GM12865 (cell line): Measurements from ENCODE around the gene GNA14.
A peak's percentile ranks its signal among the peaks of the same experiment; 100 is the strongest.
"Not testable (repeated sequence)": the region's sequence is repeated elsewhere in the genome, so short reads cannot be mapped to it uniquely, and the experiment has no call there.

Experiments
- DNase-seq: peaks from one replicate; pipeline ENCODE4 v3.0.0; 2010; ENCODE audit warnings: low read depth
- H3K4me3 ChIP-seq: 2 replicates; pipeline ENCODE4 v1.5.1; 2011; ENCODE audit warnings: mild to moderate bottlenecking, low read depth, low read length, control low read depth
- CTCF ChIP-seq: IDR thresholded peaks from 2 replicates; pipeline ENCODE4 v1.5.1; 2011; ENCODE audit warnings: low read length, control low read depth, low read depth, inconsistent platforms; ENCODE audit not compliant: insufficient read depth; ENCODE audit errors: missing control alignments

Gene GNA14

GRCh38 chr9:77442436-77442835, 205.7 kb downstream of the GNA14 start:
- no peak overlapping the region for H3K4me3 ChIP-seq
- DNase-seq = no peak
- no peak for TF ChIP-seq CTCF

GRCh38 chr9:77441124-77441523, 207.0 kb downstream of the GNA14 start:
- not testable (repeated sequence) for DNase-seq, H3K4me3 ChIP-seq

- H3K4me3 ChIP-seq = no peak overlapping the region
- no peak for TF ChIP-seq CTCF
- DNase-seq = no peak
These were observed 208.1 kb downstream of the GNA14 start for GRCh38 chr9:77440057-77440456.

GRCh38 chr9:77438653-77439052, 209.5 kb downstream of the GNA14 start:
- no peak for DNase-seq
- no peak overlapping the region for H3K4me3 ChIP-seq
- no peak for TF ChIP-seq CTCF

- H3K4me3 ChIP-seq = no peak overlapping the region
- DNase-seq = no peak
- TF ChIP-seq CTCF = no peak
These were observed 212.4 kb downstream of the GNA14 start for GRCh38 chr9:77435688-77436087.

GRCh38 chr9:77435277-77435676, 212.8 kb downstream of the GNA14 start:
- no peak for TF ChIP-seq CTCF
- DNase-seq = no peak
- H3K4me3 ChIP-seq = no peak overlapping the region

- no peak overlapping the region for H3K4me3 ChIP-seq
- peak; percentile 88 for TF ChIP-seq CTCF
- DNase-seq = peak; percentile 53
These were observed 214.3 kb downstream of the GNA14 start for GRCh38 chr9:77433675-77434445.
